GM23338 (cell line): ENCODE data around the gene ZFYVE26.

Source experiments
- CREB1 ChIP-seq: fragments of 250-450 bp; sonication (Bioruptor Pico); IDR thresholded peaks from 2 replicates; pipeline ENCODE4 v1.5.0; 2020; ENCODE audit warnings: low read depth, mild to moderate bottlenecking, moderate library complexity
- EZH2 ChIP-seq: fragments of 200-600 bp; sonication (generic); IDR thresholded peaks from one replicate; pipeline ENCODE4 v1.8.0; 2017; ENCODE audit warnings: antibody characterized with exemption, mild to moderate bottlenecking, low read depth; ENCODE audit not compliant: unreplicated experiment
- EZH2phosphoT487 ChIP-seq: fragments of 200-600 bp; sonication (generic); IDR thresholded peaks from one replicate; pipeline ENCODE4 v1.8.1; 2018; ENCODE audit warnings: antibody characterized with exemption; ENCODE audit not compliant: unreplicated experiment
- NANOG ChIP-seq: IDR thresholded peaks from 2 replicates; pipeline ENCODE4 v1.6.1; 2016; ENCODE audit warnings: antibody characterized with exemption, borderline replicate concordance
- POLR2AphosphoS5 ChIP-seq: IDR thresholded peaks from 2 replicates; pipeline ENCODE4 v1.6.1; 2016; ENCODE audit warnings: antibody characterized with exemption, low read depth
- TF ChIP-seq, protein P1 (sequence below), 2 experiments: fragments of 200-600 bp in 1 of 2; sonication (generic) in 1 of 2; conservative IDR thresholded peaks; 2 replicates each; pipeline versions ENCODE4 v1.5.1 to v1.6.1; 2016 to 2017; ENCODE audit warnings: antibody characterized with exemption in 2 of 2, low read depth in 2 of 2, mild to moderate bottlenecking in 2 of 2, moderate library complexity in 1 of 2
- TF ChIP-seq, protein P2 (sequence below): IDR thresholded peaks from one replicate; pipeline ENCODE4 v1.6.1; 2018; ENCODE audit warnings: antibody characterized with exemption; ENCODE audit not compliant: unreplicated experiment

- TF ChIP-seq EZH2, result no peak
- TF ChIP-seq, protein P1, sequence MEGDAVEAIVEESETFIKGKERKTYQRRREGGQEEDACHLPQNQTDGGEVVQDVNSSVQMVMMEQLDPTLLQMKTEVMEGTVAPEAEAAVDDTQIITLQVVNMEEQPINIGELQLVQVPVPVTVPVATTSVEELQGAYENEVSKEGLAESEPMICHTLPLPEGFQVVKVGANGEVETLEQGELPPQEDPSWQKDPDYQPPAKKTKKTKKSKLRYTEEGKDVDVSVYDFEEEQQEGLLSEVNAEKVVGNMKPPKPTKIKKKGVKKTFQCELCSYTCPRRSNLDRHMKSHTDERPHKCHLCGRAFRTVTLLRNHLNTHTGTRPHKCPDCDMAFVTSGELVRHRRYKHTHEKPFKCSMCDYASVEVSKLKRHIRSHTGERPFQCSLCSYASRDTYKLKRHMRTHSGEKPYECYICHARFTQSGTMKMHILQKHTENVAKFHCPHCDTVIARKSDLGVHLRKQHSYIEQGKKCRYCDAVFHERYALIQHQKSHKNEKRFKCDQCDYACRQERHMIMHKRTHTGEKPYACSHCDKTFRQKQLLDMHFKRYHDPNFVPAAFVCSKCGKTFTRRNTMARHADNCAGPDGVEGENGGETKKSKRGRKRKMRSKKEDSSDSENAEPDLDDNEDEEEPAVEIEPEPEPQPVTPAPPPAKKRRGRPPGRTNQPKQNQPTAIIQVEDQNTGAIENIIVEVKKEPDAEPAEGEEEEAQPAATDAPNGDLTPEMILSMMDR (conservative IDR thresholded peaks at IDR 0.05; ENCODE audit: low read depth in 2 of 2), result no peak
- TF ChIP-seq POLR2AphosphoS5, result no peak
- TF ChIP-seq EZH2phosphoT487, result no peak
- no peak for TF ChIP-seq NANOG
- no peak for TF ChIP-seq CREB1 (CRISPR knock-in tag)
- TF ChIP-seq, protein P2, sequence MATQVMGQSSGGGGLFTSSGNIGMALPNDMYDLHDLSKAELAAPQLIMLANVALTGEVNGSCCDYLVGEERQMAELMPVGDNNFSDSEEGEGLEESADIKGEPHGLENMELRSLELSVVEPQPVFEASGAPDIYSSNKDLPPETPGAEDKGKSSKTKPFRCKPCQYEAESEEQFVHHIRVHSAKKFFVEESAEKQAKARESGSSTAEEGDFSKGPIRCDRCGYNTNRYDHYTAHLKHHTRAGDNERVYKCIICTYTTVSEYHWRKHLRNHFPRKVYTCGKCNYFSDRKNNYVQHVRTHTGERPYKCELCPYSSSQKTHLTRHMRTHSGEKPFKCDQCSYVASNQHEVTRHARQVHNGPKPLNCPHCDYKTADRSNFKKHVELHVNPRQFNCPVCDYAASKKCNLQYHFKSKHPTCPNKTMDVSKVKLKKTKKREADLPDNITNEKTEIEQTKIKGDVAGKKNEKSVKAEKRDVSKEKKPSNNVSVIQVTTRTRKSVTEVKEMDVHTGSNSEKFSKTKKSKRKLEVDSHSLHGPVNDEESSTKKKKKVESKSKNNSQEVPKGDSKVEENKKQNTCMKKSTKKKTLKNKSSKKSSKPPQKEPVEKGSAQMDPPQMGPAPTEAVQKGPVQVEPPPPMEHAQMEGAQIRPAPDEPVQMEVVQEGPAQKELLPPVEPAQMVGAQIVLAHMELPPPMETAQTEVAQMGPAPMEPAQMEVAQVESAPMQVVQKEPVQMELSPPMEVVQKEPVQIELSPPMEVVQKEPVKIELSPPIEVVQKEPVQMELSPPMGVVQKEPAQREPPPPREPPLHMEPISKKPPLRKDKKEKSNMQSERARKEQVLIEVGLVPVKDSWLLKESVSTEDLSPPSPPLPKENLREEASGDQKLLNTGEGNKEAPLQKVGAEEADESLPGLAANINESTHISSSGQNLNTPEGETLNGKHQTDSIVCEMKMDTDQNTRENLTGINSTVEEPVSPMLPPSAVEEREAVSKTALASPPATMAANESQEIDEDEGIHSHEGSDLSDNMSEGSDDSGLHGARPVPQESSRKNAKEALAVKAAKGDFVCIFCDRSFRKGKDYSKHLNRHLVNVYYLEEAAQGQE, result no peak
Measured at GRCh38 chr14:67820428-67820971, 4.1 kb upstream of the ZFYVE26 start.
